GM21526 (cell line): ENCODE data around the gene PRKN.

Source experiments
- ATAC-seq: cut with Tn5 transposase; IDR thresholded peaks from one replicate; pipeline ENCODE4 v1.9.1; 2021; ENCODE audit warnings: moderate library complexity; ENCODE audit not compliant: unreplicated experiment, low FRiP score

The PRKN gene

DNA sequence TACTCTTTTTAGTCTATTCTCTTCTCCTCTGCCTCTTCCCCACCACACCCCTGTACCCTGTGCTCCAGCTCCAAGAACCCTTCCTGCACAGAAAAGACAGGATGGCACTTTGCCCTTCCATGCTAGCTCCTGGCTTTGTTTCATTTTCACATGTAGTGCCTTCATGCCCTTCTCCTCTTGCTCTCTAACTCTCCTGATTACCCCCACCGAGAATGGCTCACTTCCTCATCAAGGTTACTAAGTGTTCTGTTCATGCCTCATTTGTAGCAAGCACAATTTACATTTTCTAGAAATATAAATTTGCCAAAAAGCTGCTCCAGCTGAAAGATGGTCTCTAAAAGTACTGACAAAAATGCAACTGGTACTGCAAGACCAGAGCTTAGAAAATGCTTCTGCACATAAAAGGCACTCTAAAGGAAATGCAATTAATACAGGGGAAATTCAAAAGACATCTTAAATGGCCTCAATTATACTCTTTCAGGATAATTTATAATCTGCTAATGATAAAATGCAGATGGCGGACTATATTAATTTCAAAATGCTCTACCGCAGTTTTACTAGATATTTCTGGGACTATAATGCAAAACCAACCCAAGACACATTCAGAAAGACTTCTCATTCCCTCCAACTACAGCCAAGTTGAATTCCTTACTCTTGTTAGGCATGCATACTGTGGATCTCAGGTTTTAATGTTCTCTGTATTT lies 570.2 kb downstream of the PRKN start:
- ATAC-seq, result peak; percentile 96

DNA sequence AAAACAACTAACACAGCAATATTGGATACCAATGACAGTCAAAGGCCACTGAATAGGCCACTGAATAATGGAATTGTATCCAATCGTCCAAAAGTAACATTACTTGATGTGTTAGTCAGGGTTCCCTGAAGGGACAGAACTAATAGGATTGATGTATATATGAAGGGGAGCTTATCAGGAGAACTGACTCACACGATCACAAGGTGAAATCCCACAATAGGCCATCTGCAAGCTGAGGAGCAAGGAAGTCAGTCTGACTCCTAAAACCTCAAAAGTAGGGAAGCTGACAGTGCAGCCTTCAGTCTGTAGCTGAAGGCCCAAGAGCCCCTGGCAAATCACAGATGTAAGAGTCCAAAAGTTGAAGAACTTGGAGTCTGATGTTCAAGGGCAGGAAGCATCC lies 571.4 kb downstream of the PRKN start:
- no peak for ATAC-seq

DNA sequence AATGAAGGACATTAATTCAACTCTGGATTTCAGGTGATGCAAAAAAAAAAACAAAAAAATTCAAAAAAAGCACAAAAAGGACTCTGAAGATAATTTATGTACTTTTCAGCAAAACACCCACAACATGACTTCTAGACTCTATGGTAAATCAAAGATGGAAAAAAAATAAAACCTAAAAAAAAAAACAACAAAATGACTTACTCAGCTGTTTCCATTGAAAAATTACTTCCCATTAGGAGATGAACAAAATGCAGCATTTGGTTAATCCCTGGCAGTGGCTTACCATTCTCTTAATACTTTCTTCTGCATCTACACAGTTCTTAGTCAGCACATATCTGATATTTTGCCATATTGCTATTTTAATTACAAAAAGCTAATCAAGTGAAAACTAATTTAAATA lies 572.6 kb downstream of the PRKN start:
- no peak for ATAC-seq

DNA sequence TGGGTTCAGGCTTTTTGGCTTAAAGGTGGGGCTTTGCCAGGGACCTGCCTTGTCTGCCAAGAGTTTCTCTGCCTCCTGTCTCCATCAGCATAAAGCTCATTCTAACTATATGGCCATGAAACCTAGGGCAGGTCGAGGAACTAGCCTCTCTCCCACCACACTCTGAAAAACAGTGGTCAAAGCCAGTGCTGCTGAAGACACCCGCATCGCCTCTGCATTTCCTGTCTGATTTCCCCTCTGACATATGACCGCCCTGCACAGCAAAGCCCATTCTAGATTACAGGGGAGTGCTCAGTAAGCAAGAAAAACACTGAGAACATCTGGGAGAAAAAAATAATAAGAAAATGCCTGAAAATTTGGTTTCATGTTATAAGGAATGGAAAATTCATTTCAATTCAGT lies 573.6 kb downstream of the PRKN start:
- ATAC-seq, result no peak

DNA sequence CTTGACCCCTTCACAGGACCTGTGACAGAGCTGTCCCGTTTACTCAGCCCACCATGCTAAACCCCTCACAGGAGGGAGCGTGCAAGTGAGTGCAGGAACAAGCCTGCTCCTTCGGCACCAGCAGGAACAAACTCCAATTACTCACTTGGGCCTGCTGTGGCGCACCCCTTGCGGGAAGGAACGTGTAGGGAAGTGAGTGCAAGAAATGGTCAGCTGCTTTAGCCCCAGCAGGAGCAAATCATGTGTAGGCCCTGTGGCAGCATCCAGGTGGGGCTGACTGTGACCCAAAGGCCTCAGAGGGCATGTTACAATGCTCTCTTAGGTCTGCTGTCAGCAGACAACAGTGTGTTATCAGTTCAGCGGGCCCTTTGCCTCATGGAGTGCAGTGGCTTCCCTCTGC lies 574.4 kb downstream of the PRKN start:
- no peak for ATAC-seq

DNA sequence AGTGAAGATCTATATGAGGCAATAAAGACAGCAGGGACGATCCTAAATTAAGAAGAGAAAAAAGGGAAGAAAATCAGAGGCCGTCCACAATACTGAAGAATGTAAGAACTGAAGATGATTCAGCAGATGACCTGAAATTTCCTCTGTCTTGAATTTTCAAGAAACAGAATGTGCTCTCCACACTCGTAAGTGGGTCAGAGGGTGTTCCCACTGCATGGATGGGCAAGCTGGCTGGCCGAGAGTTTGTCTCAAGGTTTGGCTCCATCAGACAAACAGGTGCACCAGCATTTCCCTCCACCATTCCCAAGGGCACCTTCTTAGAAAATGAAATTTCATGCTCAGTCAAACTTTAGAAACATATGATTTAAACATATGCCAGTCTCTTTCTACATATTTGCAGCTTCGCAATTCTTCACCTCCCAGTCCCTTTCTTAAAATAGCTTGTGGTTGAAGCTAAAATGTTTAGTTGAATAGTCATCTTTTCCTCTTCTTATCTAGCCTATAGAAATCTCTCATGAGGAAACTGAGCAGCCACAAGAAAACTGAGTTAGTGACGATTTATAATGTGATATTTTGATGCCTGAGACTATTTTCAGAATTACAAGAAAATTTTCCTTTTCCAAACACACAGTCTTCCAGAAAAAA lies 576.4 kb downstream of the PRKN start:
- no peak for ATAC-seq

DNA sequence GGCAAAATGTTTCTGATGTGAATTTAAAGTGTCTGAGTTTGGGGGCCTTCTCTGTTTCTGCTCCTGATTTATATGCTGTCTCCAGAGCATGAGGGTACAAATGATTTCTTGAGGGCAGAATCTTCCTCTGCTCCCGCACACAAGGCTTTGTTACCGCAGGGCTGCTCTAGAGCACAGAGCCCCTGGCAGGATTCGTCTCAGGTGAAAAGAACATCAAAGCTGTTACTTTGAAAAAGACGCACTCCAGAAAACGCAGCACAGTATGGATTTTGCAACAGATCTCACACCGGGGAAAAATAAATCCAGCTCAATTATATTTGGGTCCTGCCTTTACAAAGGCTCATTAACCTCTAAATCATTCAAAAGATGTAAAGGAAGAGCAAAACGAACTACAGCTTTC lies 577.3 kb downstream of the PRKN start:
- no peak for ATAC-seq

DNA sequence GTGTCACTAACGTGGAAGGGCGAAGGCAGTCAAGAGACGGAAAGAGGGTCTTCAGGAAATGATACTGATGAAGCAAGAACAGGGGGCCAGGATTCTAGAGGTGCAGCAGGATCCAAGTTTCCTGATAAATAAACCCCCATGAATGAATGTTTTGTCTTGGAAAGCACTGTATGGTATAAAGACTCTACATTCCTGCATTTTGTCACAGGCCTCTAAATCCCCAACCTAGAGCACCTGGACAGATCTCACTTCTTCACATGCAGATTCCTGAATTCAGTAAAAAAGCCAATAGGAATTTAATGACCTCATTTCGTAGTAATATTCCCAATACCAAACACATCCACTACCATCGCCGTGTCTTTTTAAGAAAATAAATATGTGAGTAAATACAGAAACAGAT lies 577.8 kb downstream of the PRKN start:
- ATAC-seq, result no peak

DNA sequence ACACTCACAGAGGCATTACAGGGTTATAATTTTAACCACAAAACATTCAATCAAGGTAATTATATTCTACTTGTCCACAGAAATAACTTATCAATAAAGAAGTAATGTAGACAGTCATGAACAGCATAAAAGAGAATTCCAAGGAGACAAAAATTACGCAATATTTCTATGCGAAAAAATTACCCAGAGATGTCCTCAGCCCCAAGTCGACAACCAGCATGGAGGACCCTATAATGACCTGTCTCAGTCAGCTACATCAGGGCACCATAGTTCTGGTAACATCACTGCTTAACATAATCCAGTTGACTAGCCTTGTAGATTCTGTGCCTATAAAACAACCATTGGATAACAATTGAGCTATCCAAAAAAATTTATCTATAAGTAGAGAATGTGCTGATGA lies 579.8 kb downstream of the PRKN start:
- no peak for ATAC-seq

DNA sequence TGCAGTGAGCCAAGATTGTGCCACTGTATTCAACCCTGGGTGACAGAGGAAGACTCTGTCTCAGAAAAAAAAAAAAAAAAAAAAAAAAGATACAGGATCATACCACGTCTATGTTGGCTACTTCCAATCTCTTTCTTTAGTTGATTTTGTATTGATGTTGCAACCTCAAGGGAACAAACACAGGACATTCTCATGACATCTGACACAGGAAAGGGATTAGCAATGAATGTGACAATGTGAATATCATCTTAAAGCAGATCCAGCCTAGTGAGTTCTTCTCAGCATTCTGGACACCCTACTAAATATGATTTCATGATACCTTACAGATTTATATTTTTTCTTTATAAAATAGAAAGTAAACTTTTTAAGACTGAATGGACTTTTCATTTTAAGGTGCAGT lies 580.3 kb downstream of the PRKN start:
- ATAC-seq, result no peak

DNA sequence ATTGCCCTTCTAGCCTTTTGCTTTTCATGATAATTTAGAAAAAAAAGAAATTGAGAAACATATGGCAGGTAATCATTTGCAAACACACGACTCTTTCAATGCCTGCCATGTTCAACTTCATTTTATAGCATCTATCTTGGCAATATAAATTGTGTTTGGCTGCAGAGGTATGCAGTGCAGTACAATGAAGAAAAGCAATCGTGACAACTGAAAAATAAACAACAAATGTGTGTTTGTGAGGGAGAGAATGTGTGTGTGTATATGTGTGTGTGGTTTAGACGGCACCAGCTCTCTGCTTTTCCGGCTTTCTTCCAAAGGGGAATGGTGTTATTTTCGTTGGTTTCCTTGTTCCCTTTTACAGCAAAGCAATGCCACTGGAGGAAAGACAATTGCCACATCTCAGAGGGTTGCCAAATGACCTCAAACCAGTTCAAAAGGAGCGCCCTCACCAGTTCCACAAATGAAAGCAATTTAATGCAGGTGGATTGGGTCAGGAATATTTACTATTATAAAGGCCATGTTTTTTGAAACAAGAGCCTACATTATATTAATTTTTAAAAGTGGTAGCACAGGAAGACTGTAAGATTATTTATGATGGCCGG lies 587.2 kb downstream of the PRKN start:
- ATAC-seq, result no peak

DNA sequence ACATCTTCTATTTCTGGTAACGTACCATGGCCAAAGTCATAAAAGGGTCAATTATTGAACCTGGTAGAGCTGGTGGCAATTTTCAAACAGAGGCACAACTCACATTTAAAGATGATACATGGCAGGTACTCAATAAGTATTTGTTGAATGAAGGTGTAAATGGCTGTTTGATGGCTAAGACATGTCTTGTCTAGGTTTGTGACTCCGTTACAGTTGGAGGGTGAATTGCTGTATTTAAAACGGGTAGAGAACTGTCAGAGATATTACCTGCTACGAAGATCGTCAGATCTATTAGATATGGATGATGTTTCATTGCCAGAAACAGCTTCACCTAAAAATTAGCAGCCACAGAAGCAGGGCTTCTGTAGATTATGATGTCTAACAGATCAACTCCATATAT lies 601.9 kb downstream of the PRKN start:
- no peak for ATAC-seq

DNA sequence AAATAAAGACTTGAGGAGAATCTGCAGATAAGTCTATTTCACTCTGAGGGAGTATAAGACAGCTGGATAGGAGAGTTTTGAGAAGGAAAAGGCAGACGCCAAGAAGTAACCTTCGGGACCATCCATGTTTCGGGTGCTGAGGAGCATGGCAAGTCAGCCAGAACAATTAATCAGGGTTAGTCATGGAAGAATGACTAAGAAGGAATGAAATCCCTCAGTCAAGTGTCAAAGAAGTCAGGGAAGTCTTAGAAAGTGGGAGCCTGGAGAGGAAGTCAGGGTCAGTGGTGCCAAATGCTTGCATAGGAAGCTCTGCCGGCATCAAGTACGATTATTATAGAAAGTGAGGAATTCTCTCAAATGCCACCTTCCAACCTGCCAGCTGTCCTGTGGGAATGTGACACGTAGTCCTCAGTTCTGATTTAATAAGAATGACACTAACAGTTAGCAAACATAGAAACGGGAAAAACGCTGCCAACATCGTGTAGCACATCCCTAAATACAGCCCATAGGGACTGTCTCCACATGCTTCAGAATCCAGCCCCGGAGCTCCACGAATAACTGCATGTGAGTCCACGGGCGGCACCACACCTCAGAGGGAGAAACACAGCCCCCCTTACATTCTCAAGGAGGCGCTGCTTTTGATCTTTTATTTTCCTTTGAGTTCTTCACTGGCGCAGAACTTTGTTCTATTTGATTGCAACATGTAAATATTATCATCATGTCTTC lies 602.7 kb downstream of the PRKN start:
- no peak for ATAC-seq

DNA sequence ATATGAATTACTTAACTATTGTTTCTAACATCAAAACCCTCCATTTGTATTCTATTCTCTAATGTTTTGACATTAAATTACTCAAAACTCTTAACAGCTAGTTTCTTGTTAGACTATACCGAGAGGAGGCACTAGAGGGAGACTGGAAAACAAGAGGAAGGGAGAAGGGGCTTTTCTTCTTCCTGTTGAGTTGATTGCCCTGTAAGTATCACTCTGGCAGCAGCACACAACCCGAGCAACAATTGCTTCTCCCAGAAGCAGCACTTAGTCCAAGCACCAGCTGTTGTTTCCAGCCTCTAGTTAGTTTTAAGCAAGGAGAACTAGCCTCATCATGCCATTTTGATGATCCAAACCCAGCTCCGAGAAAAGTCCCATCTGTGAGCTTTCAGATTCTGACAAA lies 603.8 kb downstream of the PRKN start:
- ATAC-seq, result no peak

DNA sequence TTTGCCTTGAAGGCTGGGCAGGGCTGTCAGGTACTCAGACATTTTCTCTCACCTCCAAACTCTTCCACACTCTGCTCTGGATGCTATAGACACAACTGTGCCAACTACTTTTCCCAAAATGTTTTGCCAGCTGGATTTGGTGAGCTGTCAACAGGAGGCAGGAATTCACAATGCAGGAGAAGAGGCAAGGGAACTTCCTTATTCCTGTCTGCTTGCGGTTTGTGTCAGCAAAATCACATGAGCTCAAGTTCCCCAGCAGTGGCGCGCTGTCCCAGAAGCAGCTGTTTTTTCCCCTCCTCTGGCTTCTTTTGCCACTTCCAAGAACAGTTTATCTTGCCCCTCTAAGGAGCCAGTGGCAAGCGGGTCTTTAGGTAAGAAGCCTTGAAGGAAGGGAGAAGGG lies 608.2 kb downstream of the PRKN start:
- no peak for ATAC-seq

DNA sequence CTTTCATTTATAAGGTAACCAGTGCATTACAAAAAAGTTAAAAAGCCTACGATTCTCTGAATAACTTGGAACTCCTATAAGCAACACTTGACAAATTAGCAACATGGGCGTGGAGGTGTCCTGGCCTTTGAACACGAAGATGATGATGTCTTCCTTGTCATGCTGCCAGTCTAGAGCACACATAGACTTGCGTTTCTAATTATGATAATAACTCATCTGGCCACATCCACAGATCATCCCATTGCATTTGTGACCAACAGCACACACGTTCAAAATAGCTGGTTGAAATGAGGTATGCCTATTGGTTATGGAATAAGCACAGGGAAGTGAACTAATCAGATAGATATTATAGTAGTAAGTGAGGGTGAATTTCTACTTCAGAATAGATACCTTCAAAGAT lies 608.9 kb downstream of the PRKN start:
- no peak for ATAC-seq

DNA sequence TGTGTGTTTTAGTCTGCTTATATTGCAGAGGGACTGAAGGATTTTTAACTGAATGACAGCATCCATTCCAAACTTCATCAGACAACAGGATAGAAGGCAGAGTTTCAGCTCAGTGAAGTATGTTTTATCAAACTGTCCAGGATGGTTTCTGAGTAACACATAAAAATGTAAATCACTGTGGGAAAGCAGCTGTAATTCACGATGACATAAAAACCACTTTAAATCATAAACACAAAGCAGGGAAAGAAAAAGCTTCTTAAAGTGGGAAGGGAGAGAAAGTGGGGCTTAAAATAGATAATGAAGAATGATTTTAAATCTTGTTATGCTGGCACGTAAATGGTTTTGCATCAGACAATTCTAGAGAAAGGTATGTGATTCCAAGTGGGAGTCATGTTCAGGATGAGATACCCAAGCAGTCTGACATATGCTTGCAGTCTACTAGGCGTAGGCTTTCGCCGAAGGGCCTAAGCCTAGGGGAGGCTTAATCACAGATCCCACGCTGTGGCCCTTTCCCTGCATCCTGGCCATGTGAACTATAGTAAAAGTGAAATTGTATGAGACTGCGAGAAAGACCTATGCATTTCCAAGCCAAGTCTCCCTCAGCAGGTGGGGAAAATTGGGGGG lies 610.6 kb downstream of the PRKN start:
- ATAC-seq, result no peak

DNA sequence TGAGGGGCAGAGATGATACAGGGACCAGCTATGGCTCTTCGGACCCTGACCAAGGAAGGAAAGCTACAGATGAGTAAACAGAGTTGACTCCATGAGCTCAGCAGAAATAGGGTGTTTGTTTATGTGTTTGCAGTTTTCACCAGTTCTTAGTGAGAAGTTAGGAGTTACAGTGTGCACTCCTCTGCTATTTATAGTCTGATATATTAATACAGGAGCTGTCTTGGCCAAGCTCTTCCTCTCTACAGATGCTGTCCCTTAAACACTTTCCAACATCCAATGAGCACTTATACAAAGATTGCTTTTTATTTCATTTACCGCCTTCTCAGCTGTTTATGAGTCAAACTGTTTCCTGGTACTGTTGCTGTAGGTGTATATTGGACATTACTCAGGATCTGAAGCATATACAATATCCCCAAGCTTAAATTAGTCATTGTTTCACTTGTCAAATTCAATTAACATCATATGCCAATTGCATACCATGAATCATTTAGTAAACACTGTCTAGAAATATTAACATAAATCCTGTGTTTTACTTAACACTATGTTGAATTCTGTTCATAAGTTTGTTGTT lies 618.0 kb downstream of the PRKN start:
- no peak for ATAC-seq

DNA sequence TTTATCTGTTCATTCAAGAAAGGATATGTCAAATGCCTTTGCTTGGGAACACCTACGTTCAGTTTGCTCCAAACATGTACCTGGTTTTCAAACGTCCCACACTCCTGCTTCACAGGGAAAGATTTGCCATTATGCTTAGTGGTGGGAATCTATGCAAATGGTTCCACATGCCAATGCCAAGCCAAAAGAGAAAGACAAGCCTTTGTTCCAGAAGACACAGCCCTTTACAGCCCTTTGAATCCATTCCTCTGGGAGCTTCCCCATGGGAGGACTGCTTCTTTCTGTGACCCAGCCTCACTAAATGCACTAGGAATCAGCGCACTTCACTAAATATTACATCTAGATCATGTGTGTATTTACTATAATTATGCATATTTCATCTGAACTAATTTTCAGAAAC lies 619.5 kb downstream of the PRKN start:
- no peak for ATAC-seq

DNA sequence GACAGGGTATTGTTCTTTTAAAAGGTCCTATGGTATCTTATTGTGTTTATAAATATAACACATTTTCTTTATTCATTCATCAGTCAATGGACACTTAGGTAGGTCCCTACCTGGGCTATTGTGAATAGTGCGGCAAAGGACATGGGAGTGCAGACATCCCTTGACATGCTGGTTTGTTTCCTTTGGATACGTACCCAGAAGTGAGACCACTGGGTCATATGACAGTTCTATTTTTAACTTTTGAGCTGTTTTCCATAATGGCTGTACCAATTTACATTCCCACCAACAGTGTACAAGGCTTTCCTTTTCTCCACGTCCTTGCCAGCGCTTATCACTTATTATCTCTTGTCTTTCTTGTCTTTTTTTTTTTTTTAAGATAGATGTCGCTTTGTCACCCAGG lies 627.5 kb downstream of the PRKN start:
- ATAC-seq, result no peak

DNA sequence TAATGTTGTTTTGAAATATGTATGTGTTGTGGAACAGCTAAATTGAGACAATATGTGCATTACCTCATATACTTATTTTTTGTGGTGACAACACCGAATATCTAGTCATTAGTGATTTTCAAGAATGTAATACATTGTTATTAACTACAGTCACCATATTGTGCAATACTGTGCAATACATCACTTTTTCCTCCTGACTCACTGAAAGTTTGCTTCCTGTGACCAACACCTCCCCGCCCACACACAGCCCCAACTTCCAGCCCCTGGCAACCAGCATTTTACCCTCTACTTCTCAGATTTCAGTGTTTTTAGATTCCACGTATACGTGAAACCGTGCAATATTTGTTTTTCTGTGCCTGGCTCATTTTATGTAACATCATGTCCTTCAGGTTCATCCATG lies 627.9 kb downstream of the PRKN start:
- no peak for ATAC-seq
